ENCODE results near the gene HDGFL1. TPM values are rescaled to one million over a fixed set of nuclear protein-coding genes. Genes with fewer than 3 reads are reported as not detected.

Gene HDGFL1
- total and polyA plus RNA-seq, 8 donors: not detected

GRCh38 chr6:22598339-22598738 lies 29.0 kb downstream of the HDGFL1 start:
- Histone ChIP-seq H3K4me1 (no peaks in the 10 kb centered on the region), H3K36me3 (no peaks in the 10 kb centered on the region), H3K9me3 (peaks cover 0 to 2% of the 10 kb centered on the region in 2 donors), H3K4me3 (no peak overlapping the region), H3K27me3 (no peaks in the 10 kb centered on the region), H3K27ac (no peak overlapping the region)
- no peak for TF ChIP-seq CTCF (IDR thresholded peaks at IDR 0.05)
- intact Hi-C loops (cut with DNase I): no loop called here
- ATAC-seq: no peak
- no peak for DNase-seq

GRCh38 chr6:22600059-22600458 lies 30.7 kb downstream of the HDGFL1 start:
- H3K4me1 ChIP-seq: no peaks in the 10 kb centered on the region
- intact Hi-C loops (cut with DNase I): no loop called here
- ATAC-seq (no peak), DNase-seq (no peak)
- H3K9me3 ChIP-seq: peaks cover 0 to 2% of the 10 kb centered on the region in 2 donors
- no peak for TF ChIP-seq CTCF (IDR thresholded peaks at IDR 0.05)
- no peaks in the 10 kb centered on the region for H3K27me3 ChIP-seq
- H3K27ac ChIP-seq: no peak overlapping the region
- H3K4me3 ChIP-seq: no peak overlapping the region
- no peaks in the 10 kb centered on the region for H3K36me3 ChIP-seq

GRCh38 chr6:22601984-22602383 lies 32.6 kb downstream of the HDGFL1 start:
- no peak overlapping the region for H3K27ac ChIP-seq
- H3K9me3 ChIP-seq: peaks cover 0 to 2% of the 10 kb centered on the region in 2 donors
- DNase-seq (no peak), ATAC-seq (no peak)
- H3K36me3 ChIP-seq: no peaks in the 10 kb centered on the region
- H3K27me3 ChIP-seq: no peaks in the 10 kb centered on the region
- H3K4me3 ChIP-seq: no peak overlapping the region
- TF ChIP-seq CTCF (IDR thresholded peaks at IDR 0.05): no peak
- intact Hi-C loops (cut with DNase I): no loop called here
- no peaks in the 10 kb centered on the region for H3K4me1 ChIP-seq

GRCh38 chr6:22605736-22606135 lies 36.4 kb downstream of the HDGFL1 start:
- H3K4me3 ChIP-seq: no peak overlapping the region
- intact Hi-C loops (cut with DNase I): no loop called here
- no peak overlapping the region for H3K27ac ChIP-seq
- DNase-seq (no peak), ATAC-seq (no peak)
- no peak for TF ChIP-seq CTCF (IDR thresholded peaks at IDR 0.05)
- H3K36me3 ChIP-seq: no peaks in the 10 kb centered on the region
- H3K4me1 ChIP-seq: no peaks in the 10 kb centered on the region
- peaks cover 0 to 2% of the 10 kb centered on the region in 2 donors for H3K9me3 ChIP-seq
- H3K27me3 ChIP-seq: no peaks in the 10 kb centered on the region

GRCh38 chr6:22610127-22610526 lies 40.8 kb downstream of the HDGFL1 start:
- Histone ChIP-seq H3K27ac (no peak overlapping the region), H3K4me3 (no peak overlapping the region), H3K9me3 (no peaks in the 10 kb centered on the region), H3K27me3 (no peaks in the 10 kb centered on the region), H3K36me3 (no peaks in the 10 kb centered on the region), H3K4me1 (no peaks in the 10 kb centered on the region)
- intact Hi-C loops (cut with DNase I): no loop called here
- no peak for TF ChIP-seq CTCF (IDR thresholded peaks at IDR 0.05)
- ATAC-seq (no peak), DNase-seq (no peak)

Data from left lung (tissue), 10 donors.